Gastrocnemius medialis (tissue), 4 donors: Measurements from ENCODE around the gene HOXB1. TPM values are rescaled to one million over a fixed set of nuclear protein-coding genes. Genes with fewer than 3 reads are reported as not detected.
"Not testable (repeated sequence)": the region's sequence is repeated elsewhere in the genome, so short reads cannot be mapped to it uniquely, and the experiment has no call there.

Experiments used
- ATAC-seq, 2 donors: fragments of 150-250 bp; one replicate each; pipeline ENCODE4 v1.9.1; 2016
- DNase-seq, 2 donors: peaks; one replicate each; pipeline ENCODE4 v3.0.0-alpha.2; 2019
- H3K27ac ChIP-seq, 4 donors: fragments of 200-600 bp; sonication (generic); 1 replicate in 1 of 4; 2 replicates in 3 of 4; pipeline ENCODE4 v1.5.1; 2016 to 2018; ENCODE audit warnings: mild to moderate bottlenecking in 2 of 4, moderate library complexity in 1 of 4
- H3K27me3 ChIP-seq, 3 donors: fragments of 200-600 bp; sonication (generic) in 2 of 3; 1 replicate in 1 of 3; 2 replicates in 2 of 3; pipeline versions ENCODE4 v1.5.1 to v1.6.0; 2016 to 2019; ENCODE audit warnings: mild to moderate bottlenecking in 1 of 3, moderate library complexity in 1 of 3
- H3K36me3 ChIP-seq, 2 donors: fragments of 200-600 bp; sonication (generic) in 1 of 2; one replicate each; pipeline ENCODE4 v1.5.1; 2017 to 2018
- H3K4me1 ChIP-seq, 2 donors: fragments of 200-600 bp; sonication (generic) in 1 of 2; one replicate each; pipeline ENCODE4 v1.5.1; 2016 to 2017; ENCODE audit warnings: mild to moderate bottlenecking in 2 of 2
- H3K4me3 ChIP-seq, 4 donors: fragments of 200-600 bp; sonication (generic) in 3 of 4; 1 replicate in 1 of 4; 2 replicates in 3 of 4; pipeline ENCODE4 v1.5.1; 2016 to 2019; ENCODE audit warnings: mild to moderate bottlenecking in 2 of 4
- H3K9me3 ChIP-seq, 3 donors: fragments of 200-600 bp; sonication (generic) in 2 of 3; 1 replicate in 1 of 3; 2 replicates in 2 of 3; pipeline ENCODE4 v1.5.1; 2016 to 2019
- POLR2A ChIP-seq, 2 donors: fragments of 450-650 bp; IDR thresholded peaks; one replicate each; pipeline ENCODE4 v1.6.1; 2017; ENCODE audit warnings: antibody characterized with exemption in 2 of 2, mild to moderate bottlenecking in 2 of 2, moderate library complexity in 2 of 2
- in situ Hi-C, 4 donors: fragments of 200-750 bp; cut with MboI; loops; one replicate each; pipeline versions ENCODE4 v1.15.0 to v1.8.0; 2017; ENCODE audit warnings: low sequenced_read_pairs in 4 of 4
- intact Hi-C: fragments of 100-400 bp; cut with DNase I; formaldehyde crosslinking; loops from one replicate; pipeline ENCODE4 v1.15.1; 2023; ENCODE audit warnings: low total_unique reads
- total RNA-seq, 4 donors: library from RNA; depleted of rRNA; stranded (reverse); fragments of >200 nt; gene quantifications; one replicate each; pipeline versions ENCODE4 v1.1.0 to v1.2.3, GENCODE V29; 2016
- TF ChIP-seq, protein P1 (sequence below), 5 experiments: fragments of 450-650 bp in 3 of 5; fragments of 200-600 bp in 2 of 5; sonication (generic) in 2 of 5; IDR thresholded peaks in 4 of 5; conservative IDR thresholded peaks in 1 of 5; 1 replicate in 4 of 5; 2 replicates in 1 of 5; pipeline ENCODE4 v1.5.1; 2016 to 2019; ENCODE audit warnings: antibody characterized with exemption in 5 of 5, mild to moderate bottlenecking in 3 of 5, moderate library complexity in 3 of 5

The HOXB1 gene
- total RNA-seq, 4 donors from 2014 or later: not detected

DNA sequence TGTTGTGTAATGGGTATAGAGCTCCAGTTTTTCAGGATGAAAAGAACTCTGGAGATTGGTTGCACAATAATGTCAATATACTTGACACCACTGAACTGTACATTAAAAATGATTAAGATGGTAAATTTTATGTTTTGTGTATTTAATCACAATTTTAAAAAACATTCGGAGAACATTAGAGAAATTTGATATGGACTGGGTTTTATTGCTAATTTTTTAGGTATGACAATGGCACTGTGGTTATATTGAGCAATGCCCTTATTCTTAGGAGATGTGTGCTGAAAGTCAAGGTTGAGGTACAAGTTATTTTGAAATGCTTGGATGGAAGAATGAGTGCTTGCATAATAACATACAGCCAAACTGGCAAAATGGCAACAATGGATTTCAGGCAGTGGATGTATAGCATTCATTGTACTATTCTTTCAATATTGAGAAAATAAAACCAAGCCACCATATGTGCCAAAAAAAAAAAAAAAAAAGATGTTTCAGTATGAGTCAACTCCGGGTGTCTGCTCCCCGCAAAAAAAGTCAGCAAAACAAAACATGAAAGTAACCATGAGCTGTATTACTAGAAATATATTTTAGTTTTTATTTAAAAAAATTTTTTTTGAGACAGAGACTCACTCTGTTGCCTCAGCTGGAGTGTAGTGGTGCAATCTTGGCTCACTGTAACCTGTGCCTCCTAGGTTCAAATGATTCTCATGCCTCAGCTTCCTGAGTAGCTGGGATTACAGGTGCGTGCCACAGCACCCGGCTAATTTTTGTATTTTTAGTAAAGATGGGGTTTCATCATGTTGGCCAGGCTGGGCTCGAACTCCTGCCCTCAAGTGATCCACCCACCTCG lies 19.8 kb downstream of the HOXB1 start:
- no peaks in the 10 kb centered on the region for H3K4me1 ChIP-seq
- TF ChIP-seq, protein P1, sequence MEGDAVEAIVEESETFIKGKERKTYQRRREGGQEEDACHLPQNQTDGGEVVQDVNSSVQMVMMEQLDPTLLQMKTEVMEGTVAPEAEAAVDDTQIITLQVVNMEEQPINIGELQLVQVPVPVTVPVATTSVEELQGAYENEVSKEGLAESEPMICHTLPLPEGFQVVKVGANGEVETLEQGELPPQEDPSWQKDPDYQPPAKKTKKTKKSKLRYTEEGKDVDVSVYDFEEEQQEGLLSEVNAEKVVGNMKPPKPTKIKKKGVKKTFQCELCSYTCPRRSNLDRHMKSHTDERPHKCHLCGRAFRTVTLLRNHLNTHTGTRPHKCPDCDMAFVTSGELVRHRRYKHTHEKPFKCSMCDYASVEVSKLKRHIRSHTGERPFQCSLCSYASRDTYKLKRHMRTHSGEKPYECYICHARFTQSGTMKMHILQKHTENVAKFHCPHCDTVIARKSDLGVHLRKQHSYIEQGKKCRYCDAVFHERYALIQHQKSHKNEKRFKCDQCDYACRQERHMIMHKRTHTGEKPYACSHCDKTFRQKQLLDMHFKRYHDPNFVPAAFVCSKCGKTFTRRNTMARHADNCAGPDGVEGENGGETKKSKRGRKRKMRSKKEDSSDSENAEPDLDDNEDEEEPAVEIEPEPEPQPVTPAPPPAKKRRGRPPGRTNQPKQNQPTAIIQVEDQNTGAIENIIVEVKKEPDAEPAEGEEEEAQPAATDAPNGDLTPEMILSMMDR (IDR thresholded peaks at IDR 0.05 in 4 of 5, conservative IDR thresholded peaks at IDR 0.05 in 1 of 5): no peak
- no peak for TF ChIP-seq POLR2A (IDR thresholded peaks at IDR 0.05)
- in situ Hi-C loops: no loop called here
- no peaks in the 10 kb centered on the region for H3K9me3 ChIP-seq
- H3K27ac ChIP-seq: no peak overlapping the region
- no peak for DNase-seq
- peaks cover 13 to 40% (median 35%) of the 10 kb centered on the region in 3 donors for H3K27me3 ChIP-seq
- H3K36me3 ChIP-seq: no peaks in the 10 kb centered on the region
- ATAC-seq: no peak
- intact Hi-C loops: no loop called here
- no peak overlapping the region for H3K4me3 ChIP-seq

DNA sequence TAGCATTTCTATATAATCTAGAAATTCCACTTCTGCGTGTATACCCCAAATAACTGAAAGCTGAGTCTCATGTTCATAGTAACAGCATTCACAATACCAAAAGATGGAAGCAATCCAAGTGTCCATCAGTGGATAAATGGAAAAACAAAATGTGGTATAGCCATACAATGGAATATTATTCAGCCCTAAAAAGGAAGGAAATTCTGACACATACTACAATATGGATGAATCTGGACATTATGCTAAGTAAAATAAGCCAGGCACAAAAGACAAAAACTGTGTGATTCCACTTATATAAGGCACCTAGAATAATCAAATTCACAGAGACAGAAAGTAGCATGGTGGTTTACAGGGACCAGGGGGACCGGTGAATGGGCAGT lies 20.4 kb downstream of the HOXB1 start:
- TF ChIP-seq, protein P1 (IDR thresholded peaks at IDR 0.05 in 4 of 5, conservative IDR thresholded peaks at IDR 0.05 in 1 of 5): no peak
- no peak for TF ChIP-seq POLR2A (IDR thresholded peaks at IDR 0.05)
- H3K4me1 ChIP-seq: no peaks in the 10 kb centered on the region
- no peak overlapping the region for H3K4me3 ChIP-seq
- H3K9me3 ChIP-seq: no peaks in the 10 kb centered on the region
- in situ Hi-C loops: no loop called here
- intact Hi-C loops: no loop called here
- ATAC-seq: no peak
- H3K27ac ChIP-seq: no peak overlapping the region
- no peaks in the 10 kb centered on the region for H3K36me3 ChIP-seq
- H3K27me3 ChIP-seq: peaks cover 13 to 36% (median 29%) of the 10 kb centered on the region in 3 donors
- no peak for DNase-seq

DNA sequence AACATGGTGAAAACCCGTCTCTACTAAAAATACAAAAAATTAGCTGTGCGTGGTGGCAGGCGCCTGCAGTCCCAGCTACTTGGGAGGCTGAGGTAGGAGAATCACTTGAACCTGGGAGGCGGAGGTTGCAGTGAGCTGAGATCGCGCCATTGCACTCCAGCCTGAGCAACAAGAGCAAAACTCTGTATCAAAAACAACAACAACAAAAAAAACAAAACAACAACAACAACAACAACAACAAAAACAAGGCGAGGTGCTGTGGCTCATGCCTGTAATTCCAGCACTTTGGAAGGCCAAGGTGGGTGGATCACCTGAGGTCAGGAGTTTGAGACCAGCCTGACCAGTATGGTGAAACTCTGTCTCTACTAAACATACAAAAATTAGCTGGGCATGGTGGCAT lies 21.1 kb downstream of the HOXB1 start:
- H3K27ac ChIP-seq, DNase-seq, H3K9me3 ChIP-seq, H3K36me3 ChIP-seq, ATAC-seq, in situ Hi-C loops, H3K4me3 ChIP-seq, intact Hi-C loops, H3K4me1 ChIP-seq: not testable (repeated sequence)
- H3K27me3 ChIP-seq: peaks cover 10 to 29% (median 23%) of the 10 kb centered on the region in 3 donors

DNA sequence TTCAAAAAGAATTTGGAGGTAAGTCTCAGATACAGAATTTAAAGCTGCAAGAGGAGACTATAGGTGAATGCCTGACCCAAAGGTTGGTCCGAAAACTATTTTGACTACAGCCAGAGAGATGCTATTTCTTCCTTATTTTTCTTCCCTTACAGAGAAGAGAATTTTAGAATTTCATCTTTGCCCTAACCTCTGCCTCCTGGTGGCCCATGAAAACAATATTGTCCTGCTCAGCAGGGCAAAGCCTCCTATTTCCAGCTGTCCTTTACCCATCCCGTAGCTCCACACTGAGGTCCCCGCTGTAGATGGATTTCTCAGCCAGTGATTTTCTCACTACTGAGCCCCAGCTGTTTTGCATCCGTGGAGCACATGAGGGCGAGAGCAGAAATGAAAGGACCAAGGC lies 24.6 kb downstream of the HOXB1 start:
- intact Hi-C loops (no loop called here), in situ Hi-C loops (no loop called here)
- Histone ChIP-seq H3K27ac (no peak overlapping the region), H3K4me3 (no peak overlapping the region), H3K9me3 (no peaks in the 10 kb centered on the region), H3K27me3 (peaks cover 6 to 17% (median 7%) of the 10 kb centered on the region in 3 donors), H3K36me3 (no peaks in the 10 kb centered on the region), H3K4me1 (no peaks in the 10 kb centered on the region)
- no peak for DNase-seq
- TF ChIP-seq POLR2A (IDR thresholded peaks at IDR 0.05): no peak
- TF ChIP-seq, protein P1 (IDR thresholded peaks at IDR 0.05 in 4 of 5, conservative IDR thresholded peaks at IDR 0.05 in 1 of 5): no peak
- ATAC-seq: no peak

DNA sequence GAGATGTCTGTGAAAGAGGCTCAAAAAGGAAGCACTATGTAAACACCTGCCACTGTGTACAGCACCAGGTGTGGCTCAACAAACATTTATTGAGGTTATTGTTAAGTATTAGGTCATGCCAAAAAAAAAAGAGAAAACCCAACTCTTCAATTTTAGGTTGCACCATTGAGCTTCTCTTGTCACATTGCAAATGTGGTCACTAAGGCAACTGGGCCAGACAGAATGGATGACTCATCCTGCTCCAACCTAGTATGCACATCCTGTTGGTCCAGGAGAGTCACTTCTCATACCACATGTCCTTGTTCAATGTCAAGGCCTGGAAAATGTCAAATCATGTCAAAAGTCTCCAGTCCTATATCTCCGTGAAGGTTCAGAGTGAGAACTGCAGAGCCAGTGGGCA lies 25.0 kb downstream of the HOXB1 start:
- no peaks in the 10 kb centered on the region for H3K4me1 ChIP-seq
- intact Hi-C loops: no loop called here
- H3K27ac ChIP-seq: no peak overlapping the region
- no peaks in the 10 kb centered on the region for H3K9me3 ChIP-seq
- no peak overlapping the region for H3K4me3 ChIP-seq
- DNase-seq: no peak
- peaks cover 6 to 17% (median 7%) of the 10 kb centered on the region in 3 donors for H3K27me3 ChIP-seq
- ATAC-seq: no peak
- no peaks in the 10 kb centered on the region for H3K36me3 ChIP-seq
- in situ Hi-C loops: no loop called here
- TF ChIP-seq POLR2A (IDR thresholded peaks at IDR 0.05): no peak
- TF ChIP-seq, protein P1 (IDR thresholded peaks at IDR 0.05 in 4 of 5, conservative IDR thresholded peaks at IDR 0.05 in 1 of 5): no peak
